Measurements from ENCODE around the gene WWOX. TPM values are rescaled to one million over a fixed set of nuclear protein-coding genes. Genes with fewer than 3 reads are reported as not detected.

WWOX gene
- total and polyA plus RNA-seq, 7 donors = 7.1 to 46.8 (median 16.1) TPM

DNA sequence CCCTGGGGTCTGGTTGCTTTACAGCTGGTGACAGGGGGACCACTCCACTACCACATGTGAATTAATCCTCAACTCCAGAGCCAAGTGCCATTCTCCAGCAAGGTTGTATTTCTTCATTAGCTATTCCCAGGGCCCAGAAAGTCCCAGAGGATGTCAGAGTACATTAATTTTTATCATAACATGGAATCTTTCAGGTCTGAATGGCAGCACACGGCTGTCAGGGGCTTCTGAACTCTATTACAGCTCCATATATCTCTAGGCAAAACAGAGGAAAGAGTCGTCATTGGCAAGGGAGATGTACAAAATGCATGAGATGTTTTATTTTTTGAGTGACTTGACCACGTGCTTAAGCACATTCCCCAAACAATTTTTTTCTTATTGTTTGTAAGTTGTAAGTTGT is 303.4 kb downstream of the WWOX start:
- TF ChIP-seq POLR2A (IDR thresholded peaks at IDR 0.05) (no peak), EP300 (IDR thresholded peaks at IDR 0.05) (no peak), POLR2AphosphoS5 (IDR thresholded peaks at IDR 0.05) (no peak)
- TF ChIP-seq, protein P1, sequence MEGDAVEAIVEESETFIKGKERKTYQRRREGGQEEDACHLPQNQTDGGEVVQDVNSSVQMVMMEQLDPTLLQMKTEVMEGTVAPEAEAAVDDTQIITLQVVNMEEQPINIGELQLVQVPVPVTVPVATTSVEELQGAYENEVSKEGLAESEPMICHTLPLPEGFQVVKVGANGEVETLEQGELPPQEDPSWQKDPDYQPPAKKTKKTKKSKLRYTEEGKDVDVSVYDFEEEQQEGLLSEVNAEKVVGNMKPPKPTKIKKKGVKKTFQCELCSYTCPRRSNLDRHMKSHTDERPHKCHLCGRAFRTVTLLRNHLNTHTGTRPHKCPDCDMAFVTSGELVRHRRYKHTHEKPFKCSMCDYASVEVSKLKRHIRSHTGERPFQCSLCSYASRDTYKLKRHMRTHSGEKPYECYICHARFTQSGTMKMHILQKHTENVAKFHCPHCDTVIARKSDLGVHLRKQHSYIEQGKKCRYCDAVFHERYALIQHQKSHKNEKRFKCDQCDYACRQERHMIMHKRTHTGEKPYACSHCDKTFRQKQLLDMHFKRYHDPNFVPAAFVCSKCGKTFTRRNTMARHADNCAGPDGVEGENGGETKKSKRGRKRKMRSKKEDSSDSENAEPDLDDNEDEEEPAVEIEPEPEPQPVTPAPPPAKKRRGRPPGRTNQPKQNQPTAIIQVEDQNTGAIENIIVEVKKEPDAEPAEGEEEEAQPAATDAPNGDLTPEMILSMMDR (IDR thresholded peaks at IDR 0.05) = no peak
- DNase-seq = no peak
- Histone ChIP-seq H3K4me3 (no peak overlapping the region), H3K36me3 (no peaks in the 10 kb centered on the region), H3K4me1 (no peaks in the 10 kb centered on the region), H3K9me3 (no peaks in the 10 kb centered on the region), H3K27ac (no peak overlapping the region), H3K27me3 (no peaks in the 10 kb centered on the region)
- WGBS, 2 donors = 68 to 80% methylated on average over 3 of the region's 3 CpGs
- intact Hi-C loops (cut with DNase I) = no loop called here

DNA sequence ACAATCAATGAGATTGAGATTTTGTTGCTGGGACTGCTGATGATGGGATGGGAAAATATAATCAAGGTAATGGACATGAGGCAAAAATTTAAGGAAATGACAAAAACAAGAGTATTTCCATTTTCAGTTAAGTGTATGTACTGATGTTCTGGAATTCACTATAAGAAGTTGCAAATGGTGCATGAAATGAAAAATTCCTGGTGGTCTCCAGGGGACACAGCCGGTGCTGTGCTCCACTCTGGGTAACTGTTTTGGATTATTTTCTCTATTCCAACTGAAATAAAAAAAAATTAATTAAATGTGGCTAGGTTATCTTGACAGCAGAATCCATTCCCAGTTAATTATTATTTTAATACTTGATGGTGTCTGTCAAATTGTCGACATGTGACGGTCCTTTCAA is 305.6 kb downstream of the WWOX start:
- 94 to 96% methylated on average over 3 of the region's 3 CpGs for WGBS, 2 donors
- no peaks in the 10 kb centered on the region for H3K27me3 ChIP-seq

GRCh38 chr16:78405833-78406232 is 306.4 kb downstream of the WWOX start:
- H3K36me3 ChIP-seq = no peaks in the 10 kb centered on the region
- no peaks in the 10 kb centered on the region for H3K9me3 ChIP-seq
- no peaks in the 10 kb centered on the region for H3K4me1 ChIP-seq
- H3K27ac ChIP-seq = no peak overlapping the region
- no peak for TF ChIP-seq EP300 (IDR thresholded peaks at IDR 0.05)
- no peak for TF ChIP-seq POLR2AphosphoS5 (IDR thresholded peaks at IDR 0.05)
- TF ChIP-seq POLR2A (IDR thresholded peaks at IDR 0.05) = no peak
- TF ChIP-seq, protein P1 (IDR thresholded peaks at IDR 0.05) = no peak
- no peak overlapping the region for H3K4me3 ChIP-seq
- WGBS, 2 donors = 93 to 98% methylated on average over 7 of the region's 7 CpGs
- H3K27me3 ChIP-seq = no peaks in the 10 kb centered on the region
- intact Hi-C loops (cut with DNase I) = no loop called here
- DNase-seq = no peak

More for the DNA sequence above, 305.6 kb downstream of the WWOX start:
- H3K9me3 ChIP-seq = no peaks in the 10 kb centered on the region
- no peak overlapping the region for H3K27ac ChIP-seq
- no peaks in the 10 kb centered on the region for H3K36me3 ChIP-seq
- H3K4me1 ChIP-seq = no peaks in the 10 kb centered on the region
- intact Hi-C loops (cut with DNase I) = no loop called here
- no peak for DNase-seq
- no peak overlapping the region for H3K4me3 ChIP-seq
- TF ChIP-seq EP300 (IDR thresholded peaks at IDR 0.05) (no peak), POLR2A (IDR thresholded peaks at IDR 0.05) (no peak), POLR2AphosphoS5 (IDR thresholded peaks at IDR 0.05) (no peak)
- TF ChIP-seq, protein P1 (IDR thresholded peaks at IDR 0.05) = no peak

DNA sequence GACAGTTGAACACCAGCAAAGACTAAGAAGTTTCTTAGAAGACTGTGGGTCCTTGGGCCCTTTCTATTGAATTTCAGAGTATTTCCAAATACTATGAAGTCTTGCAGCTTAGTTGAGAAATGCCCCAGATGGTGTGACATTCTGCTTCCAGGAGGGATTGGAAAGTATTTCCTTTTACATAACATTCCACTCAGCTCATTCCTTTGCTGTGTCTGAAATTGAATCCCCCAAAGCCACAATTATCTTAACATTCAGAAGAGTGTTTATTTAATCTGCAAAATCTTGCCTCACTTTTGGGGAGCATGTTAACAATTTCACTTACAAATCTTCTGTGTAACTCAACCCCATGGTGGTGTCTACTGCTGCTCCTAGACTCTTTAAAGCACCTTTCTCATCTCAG is 307.7 kb downstream of the WWOX start:
- Histone ChIP-seq H3K27ac (no peak overlapping the region), H3K4me1 (no peaks in the 10 kb centered on the region), H3K4me3 (no peak overlapping the region), H3K27me3 (no peaks in the 10 kb centered on the region), H3K9me3 (no peaks in the 10 kb centered on the region), H3K36me3 (no peaks in the 10 kb centered on the region)
- intact Hi-C loops (cut with DNase I) = no loop called here
- TF ChIP-seq POLR2A (IDR thresholded peaks at IDR 0.05) = no peak
- TF ChIP-seq POLR2AphosphoS5 (IDR thresholded peaks at IDR 0.05) = peak in 2 of 4 donors; percentile 16 to 34
- no peak for TF ChIP-seq EP300 (IDR thresholded peaks at IDR 0.05)
- TF ChIP-seq, protein P1 (IDR thresholded peaks at IDR 0.05) = no peak
- DNase-seq = no peak

GRCh38 chr16:78413651-78414050 is 314.2 kb downstream of the WWOX start:
- Histone ChIP-seq H3K36me3 (no peaks in the 10 kb centered on the region), H3K27ac (no peak overlapping the region), H3K4me3 (no peak overlapping the region), H3K4me1 (no peaks in the 10 kb centered on the region), H3K9me3 (no peaks in the 10 kb centered on the region), H3K27me3 (no peaks in the 10 kb centered on the region)
- TF ChIP-seq POLR2A (IDR thresholded peaks at IDR 0.05) (no peak), POLR2AphosphoS5 (IDR thresholded peaks at IDR 0.05) (no peak), EP300 (IDR thresholded peaks at IDR 0.05) (no peak)
- TF ChIP-seq, protein P1 (IDR thresholded peaks at IDR 0.05) = no peak
- intact Hi-C loops (cut with DNase I) = no loop called here
- WGBS, 2 donors = 94 to 97% methylated on average over 3 of the region's 3 CpGs
- DNase-seq = no peak
